Stimulated activated CD4-positive, alpha-beta T cell treated with anti-CD3 and anti-CD28 coated beads, Interleukin-1b, Interleukin-23, amount 100 ng/mL, for 24 hours (primary cell): Measurements from ENCODE around the gene RALGPS1.
"Not testable (repeated sequence)": the region's sequence is repeated elsewhere in the genome, so short reads cannot be mapped to it uniquely, and the experiment has no call there.

Experiments
- DNase-seq, 4 experiments: peaks; one replicate each; pipeline ENCODE4 v3.0.0-alpha.2; 2020; ENCODE audit warnings: low read depth in 4 of 4, low spot score in 1 of 4

RALGPS1 gene

GRCh38 chr9:127168756-127169574 is 254.4 kb downstream of the RALGPS1 start:
- DNase-seq, result no peak

GRCh38 chr9:127169575-127169883 is 254.9 kb downstream of the RALGPS1 start:
- no peak for DNase-seq

GRCh38 chr9:127170103-127170502 is 255.5 kb downstream of the RALGPS1 start:
- no peak for DNase-seq

DNA sequence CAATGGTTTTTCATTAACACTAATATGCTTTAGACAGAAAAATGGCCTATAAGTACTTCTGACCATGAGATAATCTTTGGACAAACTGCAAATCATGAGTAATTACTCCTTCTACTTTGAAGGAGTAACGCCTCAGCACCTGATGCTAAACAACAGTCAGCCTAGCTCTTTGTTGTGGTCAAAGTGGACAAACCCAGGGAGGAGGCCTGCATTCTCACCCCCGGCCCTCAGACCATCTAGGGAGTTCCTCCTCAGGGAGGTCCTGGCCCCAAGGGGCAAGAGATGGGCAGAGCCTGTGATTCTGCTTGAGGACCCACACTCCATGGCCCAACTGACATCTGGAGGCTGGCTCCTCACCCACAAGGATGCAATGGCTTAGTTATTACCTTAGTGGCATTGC is 256.1 kb downstream of the RALGPS1 start:
- no peak for DNase-seq

GRCh38 chr9:127171348-127171747 is 256.8 kb downstream of the RALGPS1 start:
- DNase-seq, result not testable (repeated sequence)

GRCh38 chr9:127172066-127172707 is 257.6 kb downstream of the RALGPS1 start:
- DNase-seq, result no peak

GRCh38 chr9:127173063-127173462 is 258.5 kb downstream of the RALGPS1 start:
- DNase-seq, result no peak

- no peak for DNase-seq
Observed at GRCh38 chr9:127174386-127175318, 260.1 kb downstream of the RALGPS1 start.

DNA sequence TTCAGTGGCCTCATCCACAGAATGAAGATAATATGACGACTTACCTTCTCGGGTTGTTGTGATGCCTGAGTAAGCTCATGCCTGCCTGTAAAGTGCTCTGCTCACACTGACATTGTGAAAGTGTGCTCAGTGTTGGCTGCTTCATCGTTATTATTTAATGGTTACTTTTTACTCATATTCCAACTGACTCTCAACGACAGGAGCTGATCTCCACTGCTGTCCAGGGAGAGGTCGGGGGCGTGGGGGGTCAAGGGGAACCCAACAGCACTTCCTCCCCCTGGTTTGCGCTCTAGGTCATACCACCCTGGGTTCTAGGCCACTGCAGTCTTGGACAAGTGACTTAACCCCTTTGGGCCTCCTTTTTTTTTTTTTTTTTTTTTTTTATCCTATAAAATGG is 260.7 kb downstream of the RALGPS1 start:
- DNase-seq, result no peak

- no peak for DNase-seq
Observed at GRCh38 chr9:127175764-127176163, 261.2 kb downstream of the RALGPS1 start.

GRCh38 chr9:127176631-127177030 is 262.0 kb downstream of the RALGPS1 start:
- DNase-seq, result no peak

- DNase-seq, result no peak
Observed at GRCh38 chr9:127177231-127177630, 262.6 kb downstream of the RALGPS1 start.

DNA sequence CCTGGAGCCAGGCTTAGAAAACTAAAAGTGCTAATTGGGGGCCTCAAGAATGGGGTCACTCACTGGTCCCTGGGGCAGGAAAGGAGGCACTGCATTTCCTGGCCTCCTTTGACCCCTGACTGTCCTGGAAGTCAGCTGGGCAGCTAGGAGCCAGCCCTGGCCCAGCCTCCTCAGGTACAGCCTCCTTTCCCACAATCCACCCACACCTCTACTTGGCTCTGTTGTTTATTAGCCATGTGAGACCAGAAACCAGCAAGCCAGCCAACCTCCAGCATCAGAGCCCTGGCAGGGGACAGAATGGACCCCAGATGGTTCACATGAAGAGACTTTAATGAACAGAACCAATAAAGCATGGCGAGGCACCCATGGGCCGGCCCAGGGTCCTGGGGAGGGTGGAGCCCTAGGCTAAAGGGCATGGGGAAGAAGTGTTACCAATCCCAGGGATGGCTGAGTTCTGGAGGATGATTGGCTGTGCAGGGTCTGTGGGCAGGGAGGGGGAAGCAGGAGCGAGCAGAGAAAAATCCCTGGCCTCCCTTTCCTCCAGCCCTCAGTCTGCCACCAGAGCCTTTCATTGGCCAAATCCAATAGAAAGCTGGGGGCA is 263.2 kb downstream of the RALGPS1 start:
- no peak for DNase-seq

DNA sequence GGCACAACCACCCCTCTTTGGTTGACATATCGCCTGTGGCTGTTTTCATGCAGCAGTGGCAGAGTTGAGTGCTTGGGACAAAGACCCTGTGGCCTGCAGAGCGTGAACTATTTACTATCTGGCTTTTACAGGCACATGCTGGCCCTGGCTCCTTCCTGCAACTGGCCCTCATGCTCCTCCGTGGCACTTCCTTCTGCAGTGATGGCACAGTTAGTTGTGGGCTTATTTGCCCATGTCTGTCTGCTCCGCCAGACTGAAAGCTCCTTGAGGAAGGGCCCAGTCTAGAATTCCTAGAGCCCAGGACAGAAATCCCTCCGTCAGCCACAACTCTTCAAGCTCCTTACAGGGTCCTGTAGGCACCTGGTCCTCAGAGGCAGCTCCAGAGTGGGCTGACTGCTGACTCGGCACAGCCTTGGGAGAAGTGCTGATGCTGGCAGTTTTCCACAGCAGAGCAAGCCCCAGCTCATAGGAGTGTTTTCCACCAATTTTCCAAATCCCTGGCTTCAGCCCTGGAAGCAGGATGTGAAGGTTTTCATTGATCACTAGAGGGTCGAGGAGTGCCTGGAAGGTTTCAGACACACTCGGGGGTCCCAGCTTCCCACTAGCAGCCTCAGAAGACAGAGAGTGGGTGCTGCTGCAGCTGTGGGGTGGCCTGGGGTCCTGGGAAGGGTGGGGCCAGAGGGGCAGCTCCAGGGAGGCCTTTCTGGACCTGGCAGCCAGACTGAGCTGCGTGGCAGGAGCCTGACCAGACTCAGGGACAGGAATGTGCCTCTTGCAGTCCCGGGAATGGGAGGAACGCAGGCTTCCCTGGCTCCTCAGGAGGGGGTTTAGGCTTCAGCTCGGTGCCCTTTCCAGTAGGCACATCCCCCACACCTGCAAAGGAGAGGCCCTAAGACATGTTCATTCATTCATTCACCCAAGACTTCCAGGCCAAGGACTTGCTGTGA is 264.4 kb downstream of the RALGPS1 start:
- DNase-seq, result no peak

- DNase-seq, result no peak
Observed at GRCh38 chr9:127179633-127180441, 265.3 kb downstream of the RALGPS1 start.

DNA sequence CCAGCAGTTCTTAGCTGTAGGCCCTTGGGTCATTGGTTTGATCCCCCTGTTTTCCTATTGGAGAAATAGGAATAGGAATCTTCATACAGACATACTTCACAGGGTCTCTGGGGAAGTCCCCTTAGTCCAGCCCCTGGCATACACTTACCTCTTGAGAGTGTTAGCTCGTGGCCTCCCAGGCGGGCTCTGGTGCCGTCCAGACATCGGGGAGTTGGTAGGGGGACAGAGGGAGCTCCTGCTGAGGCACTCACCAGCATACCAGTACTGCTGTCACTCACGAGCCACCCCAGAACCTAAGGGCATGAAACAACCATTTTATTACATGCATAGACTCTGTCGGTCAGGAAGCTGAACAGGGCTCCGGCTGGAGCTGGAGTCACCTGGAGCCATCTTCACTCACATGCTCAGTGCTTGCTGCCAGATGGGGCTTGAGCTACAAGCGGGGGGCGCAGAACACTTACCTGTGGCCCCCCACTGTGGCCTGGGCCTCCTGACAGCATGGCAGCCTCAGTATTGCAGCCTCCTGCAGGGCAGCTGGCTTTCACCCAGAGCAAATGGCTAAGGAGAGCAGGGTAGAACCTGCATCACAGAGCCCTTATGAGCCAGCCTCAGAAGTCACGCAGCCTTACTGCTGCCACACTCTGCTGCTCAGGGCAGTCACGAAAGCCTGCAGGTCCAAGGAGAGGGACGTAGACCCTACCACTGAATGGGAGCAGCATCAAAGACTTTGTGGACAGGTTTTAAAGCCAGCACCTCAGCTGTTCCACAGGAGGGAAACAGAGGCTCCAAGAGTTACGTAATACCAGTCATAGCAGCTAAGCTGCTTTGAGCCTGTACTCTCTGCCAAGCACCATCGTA is 266.1 kb downstream of the RALGPS1 start:
- no peak for DNase-seq

DNA sequence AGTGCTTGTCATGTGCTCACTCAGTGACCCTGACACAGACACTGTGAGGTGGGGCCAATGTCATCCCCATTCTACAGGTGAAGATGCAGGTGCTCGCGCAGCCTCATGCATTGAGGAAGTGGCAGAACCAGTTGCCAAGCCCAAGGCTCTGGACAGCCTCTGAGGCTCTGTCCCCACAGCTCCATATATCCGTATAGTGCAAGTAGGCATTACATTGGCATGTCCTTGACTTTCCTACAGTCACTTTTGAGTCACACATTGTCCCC is 266.7 kb downstream of the RALGPS1 start:
- DNase-seq, result no peak

GRCh38 chr9:127181595-127182190 is 267.1 kb downstream of the RALGPS1 start:
- no peak for DNase-seq
